HG03575 (cell line): ENCODE measurements around the gene CD160.

ENCODE experiments used
- ATAC-seq: cut with Tn5 transposase; IDR thresholded peaks from one replicate; pipeline ENCODE4 v1.9.1; 2021; ENCODE audit not compliant: unreplicated experiment, insufficient number of reproducible peaks, low FRiP score; ENCODE audit errors: extremely low read depth

Gene CD160

GRCh38 chr1:145778146-145778540, 58.8 kb downstream of the CD160 start:
- no peak for ATAC-seq

- no peak for ATAC-seq
Observed at GRCh38 chr1:145782272-145783099, 63.2 kb downstream of the CD160 start.

GRCh38 chr1:145784409-145784808, 65.1 kb downstream of the CD160 start:
- ATAC-seq: no peak

- no peak for ATAC-seq
Observed at GRCh38 chr1:145785547-145785946, 66.2 kb downstream of the CD160 start.

- no peak for ATAC-seq
Observed at GRCh38 chr1:145786271-145786670, 67.0 kb downstream of the CD160 start.

GRCh38 chr1:145788580-145788979, 69.3 kb downstream of the CD160 start:
- ATAC-seq: no peak
